Panc1 (cell line): ENCODE results near the gene YPEL1. TPM values are rescaled to one million over a fixed set of nuclear protein-coding genes. Genes with fewer than 3 reads are reported as not detected.

ENCODE experiments used
- ATAC-seq: fragments of 200-7000 bp; cut with Tn5 transposase; 2 replicates; pipeline ENCODE4 v1.9.1; 2020; ENCODE audit warnings: mild to moderate bottlenecking, moderate library complexity
- BruUV-seq: library from RNA; stranded (reverse); fragments of 400-500 nt; replicated peaks from 2 replicates; lab custom pipeline; 2021; lab: Mats Ljungman, UMichigan
- CTCF ChIA-PET: fragments of 300-600 bp; sonication (Branson Sonifier 250); formaldehyde crosslinking; loops from one replicate; lab custom pipeline; 2022; ENCODE audit warnings: antibody characterized with exemption; lab: Charles Lee
- POLR2A ChIA-PET: fragments of 300-600 bp; sonication (Branson Sonifier 250); formaldehyde crosslinking; loops from one replicate; lab custom pipeline; 2022; ENCODE audit warnings: antibody characterized with exemption; lab: Charles Lee
- DNase-seq: peaks from one replicate; pipeline ENCODE4 v3.0.0-alpha.2; 2010; ENCODE audit warnings: low read depth, low spot score
- H3K27ac ChIP-seq: 2 replicates; pipeline ENCODE4 v1.5.1; 2011; ENCODE audit warnings: mild to moderate bottlenecking, low read length, inconsistent platforms
- H3K27me3 ChIP-seq: fragments of 200-500 bp; sonication (Bioruptor generic); 2 replicates; pipeline ENCODE4 v1.6.0; 2014; ENCODE audit warnings: low read length, inconsistent platforms; ENCODE audit not compliant: control insufficient read depth, insufficient read depth
- H3K36me3 ChIP-seq: fragments of 200-500 bp; sonication (Bioruptor generic); 2 replicates; pipeline ENCODE4 v1.5.1; 2014; ENCODE audit warnings: inconsistent platforms, mild to moderate bottlenecking, low read length, moderate library complexity; ENCODE audit not compliant: control insufficient read depth, insufficient read depth
- H3K4me1 ChIP-seq: 2 replicates; pipeline ENCODE4 v1.5.1; 2011; ENCODE audit warnings: inconsistent platforms, mild to moderate bottlenecking, low read length, moderate library complexity; ENCODE audit not compliant: control insufficient read depth, insufficient read depth
- H3K4me3 ChIP-seq, 2 experiments: 2 replicates each; pipeline ENCODE4 v1.5.1; 2011 to 2012; ENCODE audit warnings: low read depth in 2 of 2, low read length in 2 of 2, mild to moderate bottlenecking in 2 of 2, inconsistent platforms in 1 of 2, moderate library complexity in 1 of 2
- H3K9me3 ChIP-seq: fragments of 200-500 bp; sonication (Bioruptor generic); 2 replicates; pipeline ENCODE4 v1.5.1; 2014; ENCODE audit warnings: low read depth, mild to moderate bottlenecking, inconsistent platforms, low read length, moderate library complexity; ENCODE audit not compliant: control insufficient read depth, insufficient read depth
- POLR2AphosphoS5 ChIP-seq: IDR thresholded peaks from 2 replicates; pipeline ENCODE4 v1.6.1; 2012; ENCODE audit warnings: mild to moderate bottlenecking, low read depth, low read length, moderate library complexity
- REST ChIP-seq, 2 experiments: IDR thresholded peaks; 2 replicates each; pipeline ENCODE4 v1.6.1; 2011 to 2012; ENCODE audit warnings: low read depth in 2 of 2, control low read depth in 1 of 2, low read length in 1 of 2, mild to moderate bottlenecking in 1 of 2, moderate library complexity in 1 of 2; ENCODE audit not compliant: insufficient read depth in 1 of 2
- SIN3A ChIP-seq: IDR thresholded peaks from 2 replicates; pipeline ENCODE4 v1.6.1; 2012; ENCODE audit warnings: low read depth, mild to moderate bottlenecking, low read length, moderate library complexity, borderline replicate concordance; ENCODE audit not compliant: insufficient read depth
- TCF7L2 ChIP-seq: IDR thresholded peaks from 2 replicates; pipeline ENCODE4 v1.6.1; 2011; ENCODE audit warnings: mild to moderate bottlenecking, low read depth, low read length, inconsistent platforms
- in situ Hi-C: cut with HindIII; loops from 2 replicates; pipeline ENCODE4 v1.10.0; 2016; ENCODE audit warnings: low sequenced_read_pairs, low pct_unique_long_range_greater_than_20kb
- intact Hi-C: fragments of 100-400 bp; cut with micrococcal nuclease; formaldehyde crosslinking; loops from one replicate; pipeline ENCODE4 v1.10.0; 2022; ENCODE audit not compliant: unreplicated experiment
- total RNA-seq: library from RNA; stranded (reverse); gene quantifications from one replicate; pipeline ENCODE4 v1.2.1, GENCODE V29; 2021; ENCODE audit not compliant: unreplicated experiment
- TF ChIP-seq, protein P1 (sequence below): fragments of 450-650 bp; IDR thresholded peaks from 2 replicates; pipeline ENCODE4 v1.5.1; 2017; ENCODE audit warnings: mild to moderate bottlenecking

YPEL1 gene
- total RNA-seq, 1 experiment from 2014 or later = 4.0 TPM

GRCh38 chr22:21696115-21696514, 39.5 kb downstream of the YPEL1 start:
- DNase-seq = no peak
- no peak for ATAC-seq
- H3K36me3 ChIP-seq = no peaks in the 10 kb centered on the region
- in situ Hi-C loops = no loop called here
- CTCF ChIA-PET = no interaction called here
- no peak overlapping the region for H3K27ac ChIP-seq
- no peak overlapping the region for H3K4me3 ChIP-seq
- TF ChIP-seq POLR2AphosphoS5 (no peak), TCF7L2 (no peak), REST (IDR thresholded peaks at IDR 0.05; ENCODE audit: insufficient read depth in 1 of 2, low read depth in 2 of 2, low read length in 1 of 2) (no peak), SIN3A (no peak)
- TF ChIP-seq, protein P1, sequence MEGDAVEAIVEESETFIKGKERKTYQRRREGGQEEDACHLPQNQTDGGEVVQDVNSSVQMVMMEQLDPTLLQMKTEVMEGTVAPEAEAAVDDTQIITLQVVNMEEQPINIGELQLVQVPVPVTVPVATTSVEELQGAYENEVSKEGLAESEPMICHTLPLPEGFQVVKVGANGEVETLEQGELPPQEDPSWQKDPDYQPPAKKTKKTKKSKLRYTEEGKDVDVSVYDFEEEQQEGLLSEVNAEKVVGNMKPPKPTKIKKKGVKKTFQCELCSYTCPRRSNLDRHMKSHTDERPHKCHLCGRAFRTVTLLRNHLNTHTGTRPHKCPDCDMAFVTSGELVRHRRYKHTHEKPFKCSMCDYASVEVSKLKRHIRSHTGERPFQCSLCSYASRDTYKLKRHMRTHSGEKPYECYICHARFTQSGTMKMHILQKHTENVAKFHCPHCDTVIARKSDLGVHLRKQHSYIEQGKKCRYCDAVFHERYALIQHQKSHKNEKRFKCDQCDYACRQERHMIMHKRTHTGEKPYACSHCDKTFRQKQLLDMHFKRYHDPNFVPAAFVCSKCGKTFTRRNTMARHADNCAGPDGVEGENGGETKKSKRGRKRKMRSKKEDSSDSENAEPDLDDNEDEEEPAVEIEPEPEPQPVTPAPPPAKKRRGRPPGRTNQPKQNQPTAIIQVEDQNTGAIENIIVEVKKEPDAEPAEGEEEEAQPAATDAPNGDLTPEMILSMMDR = no peak
- no TSS peak for BruUV-seq
- H3K9me3 ChIP-seq = no peaks in the 10 kb centered on the region
- POLR2A ChIA-PET = no interaction called here
- H3K27me3 ChIP-seq = no peaks in the 10 kb centered on the region
- H3K4me1 ChIP-seq = 0 out of 2 replicates have a peak, but pooled peaks cover under 1% of the 10 kb centered on the region
- intact Hi-C loops = no loop called here

- no peaks in the 10 kb centered on the region for H3K36me3 ChIP-seq
- H3K4me3 ChIP-seq = no peak overlapping the region
- POLR2A ChIA-PET = no interaction called here
- TF ChIP-seq REST (IDR thresholded peaks at IDR 0.05; ENCODE audit: insufficient read depth in 1 of 2, low read depth in 2 of 2, low read length in 1 of 2) = no peak
- TF ChIP-seq, protein P1 = no peak
- TF ChIP-seq POLR2AphosphoS5 = no peak; the same call in 1 of the 2 replicates
- no peak for TF ChIP-seq TCF7L2
- TF ChIP-seq SIN3A = no peak
- H3K4me1 ChIP-seq = no peaks in the 10 kb centered on the region
- intact Hi-C loops = no loop called here
- DNase-seq = no peak
- in situ Hi-C loops = no loop called here
- ATAC-seq = no peak
- no peaks in the 10 kb centered on the region for H3K27me3 ChIP-seq
- H3K27ac ChIP-seq = no peak overlapping the region
- no peaks in the 10 kb centered on the region for H3K9me3 ChIP-seq
- CTCF ChIA-PET = no interaction called here
- no TSS peak for BruUV-seq
Observed at GRCh38 chr22:21695430-21696085, 40.0 kb downstream of the YPEL1 start.
